ENCODE measurements around the gene MFAP3L.

MFAP3L gene

DNA sequence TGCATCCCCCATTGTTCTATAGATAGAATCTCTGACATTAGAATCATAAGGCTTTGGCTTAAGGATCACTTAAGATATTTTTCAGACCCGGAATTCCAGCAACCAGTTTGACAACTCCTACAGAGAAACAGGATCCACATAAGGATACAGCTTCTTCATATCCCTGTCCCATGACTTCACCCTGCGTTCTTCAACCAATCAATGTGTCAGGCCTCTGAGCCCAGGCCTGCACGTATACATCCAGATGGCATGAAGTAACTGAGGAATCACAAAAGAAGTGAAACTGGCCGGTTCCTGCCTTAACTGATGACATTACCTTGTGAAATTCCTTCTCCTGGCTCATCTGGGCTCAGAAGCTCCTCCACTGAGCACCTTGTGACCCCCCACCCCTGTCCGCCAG is 85.1 kb downstream of the MFAP3L start:
- DNase-seq (ENCODE audit: low read depth in 2 of 2), result no peak

DNA sequence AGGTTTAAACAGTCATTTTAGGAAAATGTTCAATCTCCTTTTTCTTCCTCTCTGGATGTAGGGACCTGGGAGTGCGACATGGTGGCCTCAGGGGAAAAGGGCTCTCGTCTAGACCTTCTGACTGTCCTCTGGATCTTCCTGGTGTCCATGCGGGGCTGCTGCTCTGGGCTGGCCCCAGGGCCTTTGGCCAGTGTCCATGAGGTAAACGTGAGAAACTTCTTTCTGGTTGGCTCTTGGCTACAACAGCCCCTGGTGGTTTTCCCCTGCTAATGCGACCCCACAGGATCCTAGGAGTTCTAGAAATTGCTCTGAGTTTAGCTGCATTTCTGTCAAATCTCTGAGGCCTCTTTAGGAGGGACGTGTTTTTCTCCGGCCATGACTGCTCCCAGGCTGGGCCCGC is 85.7 kb downstream of the MFAP3L start:
- DNase-seq (ENCODE audit: low read depth in 2 of 2), result no peak

Measured in fibroblast of skin of left biceps (primary cell).